GM19099 (cell line): ENCODE measurements around the gene BEST3.

Source experiments
- POLR2A ChIP-seq: IDR thresholded peaks from 3 replicates; pipeline ENCODE4 v1.6.1; 2011; ENCODE audit warnings: low read depth; ENCODE audit not compliant: insufficient read length; ENCODE audit errors: extremely low read depth

The BEST3 gene

GRCh38 chr12:69663726-69664125 lies 35.4 kb downstream of the BEST3 start:
- TF ChIP-seq POLR2A = no peak

- TF ChIP-seq POLR2A = no peak
Measured at GRCh38 chr12:69662764-69663163, 36.3 kb downstream of the BEST3 start.

GRCh38 chr12:69661386-69661785 lies 37.7 kb downstream of the BEST3 start:
- TF ChIP-seq POLR2A = no peak

GRCh38 chr12:69660164-69660863 lies 38.8 kb downstream of the BEST3 start:
- TF ChIP-seq POLR2A = no peak

- TF ChIP-seq POLR2A = no peak
Measured at GRCh38 chr12:69658203-69658602, 40.9 kb downstream of the BEST3 start.

- TF ChIP-seq POLR2A = no peak
Measured at GRCh38 chr12:69657376-69658137, 41.5 kb downstream of the BEST3 start.

- TF ChIP-seq POLR2A = no peak
Measured at GRCh38 chr12:69655616-69656340, 43.3 kb downstream of the BEST3 start.

- TF ChIP-seq POLR2A = no peak
Measured at GRCh38 chr12:69653703-69654102, 45.4 kb downstream of the BEST3 start.

GRCh38 chr12:69651922-69652321 lies 47.2 kb downstream of the BEST3 start:
- no peak for TF ChIP-seq POLR2A

GRCh38 chr12:69649529-69649928 lies 49.6 kb downstream of the BEST3 start:
- TF ChIP-seq POLR2A = no peak

GRCh38 chr12:69648476-69648875 lies 50.6 kb downstream of the BEST3 start:
- TF ChIP-seq POLR2A = no peak

GRCh38 chr12:69647178-69647577 lies 51.9 kb downstream of the BEST3 start:
- no peak for TF ChIP-seq POLR2A

- no peak for TF ChIP-seq POLR2A
Measured at GRCh38 chr12:69645031-69645430, 54.1 kb downstream of the BEST3 start.

- no peak for TF ChIP-seq POLR2A
Measured at GRCh38 chr12:69644511-69644910, 54.6 kb downstream of the BEST3 start.

GRCh38 chr12:69642531-69642930 lies 56.6 kb downstream of the BEST3 start:
- no peak for TF ChIP-seq POLR2A

GRCh38 chr12:69641546-69641945 lies 57.6 kb downstream of the BEST3 start:
- no peak for TF ChIP-seq POLR2A
